ENCODE measurements around the gene ASCC1. TPM values are rescaled to one million over a fixed set of nuclear protein-coding genes. Genes with fewer than 3 reads are reported as not detected.

Gene ASCC1
- total RNA-seq, 1 experiment from 2014 or later = 28.0 TPM

GRCh38 chr10:72067463-72068125 is 148.5 kb downstream of the ASCC1 start:
- DNase-seq = no peak
- no peak overlapping the region for H3K4me3 ChIP-seq (ENCODE audit: insufficient read depth, low read depth, low read length)
- no peaks in the 10 kb centered on the region for H3K27me3 ChIP-seq (ENCODE audit: control insufficient read depth, insufficient read depth, low read length)
- no peaks in the 10 kb centered on the region for H3K36me3 ChIP-seq (replicated peaks; ENCODE audit: control insufficient read depth, insufficient read depth, low read length)

- Histone ChIP-seq H3K27me3 (ENCODE audit: control insufficient read depth, insufficient read depth, low read length) (no peaks in the 10 kb centered on the region), H3K4me3 (ENCODE audit: insufficient read depth, low read depth, low read length) (no peak overlapping the region), H3K36me3 (replicated peaks; ENCODE audit: control insufficient read depth, insufficient read depth, low read length) (no peaks in the 10 kb centered on the region)
- DNase-seq = no peak
Observed at GRCh38 chr10:72066318-72067284, 149.5 kb downstream of the ASCC1 start.

- Histone ChIP-seq H3K27me3 (ENCODE audit: control insufficient read depth, insufficient read depth, low read length) (no peaks in the 10 kb centered on the region), H3K36me3 (replicated peaks; ENCODE audit: control insufficient read depth, insufficient read depth, low read length) (no peaks in the 10 kb centered on the region), H3K4me3 (ENCODE audit: insufficient read depth, low read depth, low read length) (no peak overlapping the region)
- DNase-seq = no peak
Observed at GRCh38 chr10:72065439-72066025, 150.5 kb downstream of the ASCC1 start.

GRCh38 chr10:72063703-72064391 is 152.2 kb downstream of the ASCC1 start:
- Histone ChIP-seq H3K36me3 (replicated peaks; ENCODE audit: control insufficient read depth, insufficient read depth, low read length) (no peaks in the 10 kb centered on the region), H3K4me3 (ENCODE audit: insufficient read depth, low read depth, low read length) (no peak overlapping the region), H3K27me3 (ENCODE audit: control insufficient read depth, insufficient read depth, low read length) (no peaks in the 10 kb centered on the region)
- no peak for DNase-seq

- no peak overlapping the region for H3K4me3 ChIP-seq (ENCODE audit: insufficient read depth, low read depth, low read length)
- H3K27me3 ChIP-seq (ENCODE audit: control insufficient read depth, insufficient read depth, low read length) = no peaks in the 10 kb centered on the region
- no peak for DNase-seq
- no peaks in the 10 kb centered on the region for H3K36me3 ChIP-seq (replicated peaks; ENCODE audit: control insufficient read depth, insufficient read depth, low read length)
Observed at GRCh38 chr10:72062832-72063702, 153.0 kb downstream of the ASCC1 start.

- H3K4me3 ChIP-seq (ENCODE audit: insufficient read depth, low read depth, low read length) = no peak overlapping the region
- DNase-seq = no peak
- H3K36me3 ChIP-seq (replicated peaks; ENCODE audit: control insufficient read depth, insufficient read depth, low read length) = no peaks in the 10 kb centered on the region
- no peaks in the 10 kb centered on the region for H3K27me3 ChIP-seq (ENCODE audit: control insufficient read depth, insufficient read depth, low read length)
Observed at GRCh38 chr10:72062382-72062781, 153.7 kb downstream of the ASCC1 start.

- no peak overlapping the region for H3K4me3 ChIP-seq (ENCODE audit: insufficient read depth, low read depth, low read length)
- H3K27me3 ChIP-seq (ENCODE audit: control insufficient read depth, insufficient read depth, low read length) = no peaks in the 10 kb centered on the region
- H3K36me3 ChIP-seq (replicated peaks; ENCODE audit: control insufficient read depth, insufficient read depth, low read length) = no peaks in the 10 kb centered on the region
- DNase-seq = no peak
Observed at GRCh38 chr10:72061930-72062329, 154.1 kb downstream of the ASCC1 start.

GRCh38 chr10:72061491-72061890 is 154.6 kb downstream of the ASCC1 start:
- H3K36me3 ChIP-seq (replicated peaks; ENCODE audit: control insufficient read depth, insufficient read depth, low read length) = no peaks in the 10 kb centered on the region
- H3K27me3 ChIP-seq (ENCODE audit: control insufficient read depth, insufficient read depth, low read length) = no peaks in the 10 kb centered on the region
- peak; percentile 91 for DNase-seq
- H3K4me3 ChIP-seq (ENCODE audit: insufficient read depth, low read depth, low read length) = no peak overlapping the region

- H3K27me3 ChIP-seq (ENCODE audit: control insufficient read depth, insufficient read depth, low read length) = no peaks in the 10 kb centered on the region
- no peaks in the 10 kb centered on the region for H3K36me3 ChIP-seq (replicated peaks; ENCODE audit: control insufficient read depth, insufficient read depth, low read length)
- no peak overlapping the region for H3K4me3 ChIP-seq (ENCODE audit: insufficient read depth, low read depth, low read length)
- DNase-seq = peak; percentile 54
Observed at GRCh38 chr10:72059843-72060822, 155.9 kb downstream of the ASCC1 start.

- Histone ChIP-seq H3K36me3 (replicated peaks; ENCODE audit: control insufficient read depth, insufficient read depth, low read length) (no peaks in the 10 kb centered on the region), H3K4me3 (ENCODE audit: insufficient read depth, low read depth, low read length) (no peak overlapping the region), H3K27me3 (ENCODE audit: control insufficient read depth, insufficient read depth, low read length) (no peaks in the 10 kb centered on the region)
- DNase-seq = peak; percentile 54
Observed at GRCh38 chr10:72058989-72059842, 156.9 kb downstream of the ASCC1 start.

GRCh38 chr10:72058347-72058898 is 157.7 kb downstream of the ASCC1 start:
- Histone ChIP-seq H3K27me3 (ENCODE audit: control insufficient read depth, insufficient read depth, low read length) (no peaks in the 10 kb centered on the region), H3K4me3 (ENCODE audit: insufficient read depth, low read depth, low read length) (no peak overlapping the region), H3K36me3 (replicated peaks; ENCODE audit: control insufficient read depth, insufficient read depth, low read length) (no peaks in the 10 kb centered on the region)
- DNase-seq = no peak

Measured in H7 (cell line).